GM12801 (cell line): ENCODE measurements around the gene AVPR2.

Experiments
- TF ChIP-seq, protein P1 (sequence below): IDR thresholded peaks from one replicate; pipeline ENCODE4 v1.5.1; 2011; ENCODE audit warnings: control low read depth; ENCODE audit not compliant: insufficient read length; ENCODE audit errors: extremely low read depth

The AVPR2 gene

GRCh38 chrX:153871946-153872878 is 32.3 kb upstream of the AVPR2 start:
- TF ChIP-seq, protein P1, sequence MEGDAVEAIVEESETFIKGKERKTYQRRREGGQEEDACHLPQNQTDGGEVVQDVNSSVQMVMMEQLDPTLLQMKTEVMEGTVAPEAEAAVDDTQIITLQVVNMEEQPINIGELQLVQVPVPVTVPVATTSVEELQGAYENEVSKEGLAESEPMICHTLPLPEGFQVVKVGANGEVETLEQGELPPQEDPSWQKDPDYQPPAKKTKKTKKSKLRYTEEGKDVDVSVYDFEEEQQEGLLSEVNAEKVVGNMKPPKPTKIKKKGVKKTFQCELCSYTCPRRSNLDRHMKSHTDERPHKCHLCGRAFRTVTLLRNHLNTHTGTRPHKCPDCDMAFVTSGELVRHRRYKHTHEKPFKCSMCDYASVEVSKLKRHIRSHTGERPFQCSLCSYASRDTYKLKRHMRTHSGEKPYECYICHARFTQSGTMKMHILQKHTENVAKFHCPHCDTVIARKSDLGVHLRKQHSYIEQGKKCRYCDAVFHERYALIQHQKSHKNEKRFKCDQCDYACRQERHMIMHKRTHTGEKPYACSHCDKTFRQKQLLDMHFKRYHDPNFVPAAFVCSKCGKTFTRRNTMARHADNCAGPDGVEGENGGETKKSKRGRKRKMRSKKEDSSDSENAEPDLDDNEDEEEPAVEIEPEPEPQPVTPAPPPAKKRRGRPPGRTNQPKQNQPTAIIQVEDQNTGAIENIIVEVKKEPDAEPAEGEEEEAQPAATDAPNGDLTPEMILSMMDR, result no peak

DNA sequence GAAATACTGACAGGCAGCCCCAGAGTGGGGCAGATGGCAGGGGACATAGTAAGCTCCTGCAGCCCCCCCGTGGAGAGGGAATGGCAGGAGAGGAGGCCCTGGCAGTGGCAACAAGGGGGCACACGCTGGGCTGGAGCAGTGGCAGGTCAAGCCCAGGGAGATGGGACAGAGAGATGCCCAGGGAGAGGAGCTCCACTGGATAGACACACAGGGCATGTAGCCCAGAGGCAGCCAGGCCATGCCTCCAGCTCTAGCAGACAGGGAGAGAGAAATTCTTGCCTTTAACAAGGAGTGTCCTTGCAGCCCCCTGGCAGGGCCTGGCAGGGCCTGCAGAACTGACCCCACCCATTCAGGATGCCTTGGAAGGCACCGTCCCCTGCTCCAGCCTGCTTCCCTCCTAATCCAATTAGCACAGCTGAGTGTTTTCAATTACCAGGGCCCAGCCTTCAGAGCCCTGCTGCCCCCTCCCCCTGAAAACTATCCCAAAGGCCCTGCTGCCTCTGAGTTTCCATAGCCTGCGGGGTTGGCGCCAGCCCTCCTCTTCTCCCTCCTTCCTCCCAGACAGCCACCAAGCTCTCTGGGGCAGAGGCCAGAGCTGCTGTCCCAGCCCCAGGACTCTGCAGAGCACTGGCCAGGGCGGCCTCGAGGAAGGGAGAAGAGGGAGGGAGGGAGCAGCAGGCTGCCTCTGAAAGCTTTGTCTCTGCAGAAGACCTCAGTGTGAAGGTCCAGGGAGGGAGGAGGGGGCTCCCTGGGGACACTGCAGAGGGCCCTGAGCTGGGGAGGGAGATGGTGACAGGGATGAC is 31.0 kb upstream of the AVPR2 start:
- TF ChIP-seq, protein P1, result no peak

DNA sequence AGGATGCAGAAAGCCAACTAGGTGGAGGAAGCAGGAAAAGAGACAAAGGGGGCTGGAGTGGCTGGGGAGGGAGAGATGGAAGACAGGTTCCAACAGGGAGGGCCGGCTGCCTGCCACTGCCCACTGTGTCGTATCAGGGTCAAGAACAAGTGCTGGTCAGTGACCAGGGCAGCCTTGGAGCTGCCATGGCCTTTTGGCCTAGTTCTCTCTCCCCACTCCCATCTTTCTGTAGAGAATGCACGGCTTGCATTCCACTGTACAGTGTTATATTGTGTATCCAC is 30.4 kb upstream of the AVPR2 start:
- TF ChIP-seq, protein P1, result no peak

DNA sequence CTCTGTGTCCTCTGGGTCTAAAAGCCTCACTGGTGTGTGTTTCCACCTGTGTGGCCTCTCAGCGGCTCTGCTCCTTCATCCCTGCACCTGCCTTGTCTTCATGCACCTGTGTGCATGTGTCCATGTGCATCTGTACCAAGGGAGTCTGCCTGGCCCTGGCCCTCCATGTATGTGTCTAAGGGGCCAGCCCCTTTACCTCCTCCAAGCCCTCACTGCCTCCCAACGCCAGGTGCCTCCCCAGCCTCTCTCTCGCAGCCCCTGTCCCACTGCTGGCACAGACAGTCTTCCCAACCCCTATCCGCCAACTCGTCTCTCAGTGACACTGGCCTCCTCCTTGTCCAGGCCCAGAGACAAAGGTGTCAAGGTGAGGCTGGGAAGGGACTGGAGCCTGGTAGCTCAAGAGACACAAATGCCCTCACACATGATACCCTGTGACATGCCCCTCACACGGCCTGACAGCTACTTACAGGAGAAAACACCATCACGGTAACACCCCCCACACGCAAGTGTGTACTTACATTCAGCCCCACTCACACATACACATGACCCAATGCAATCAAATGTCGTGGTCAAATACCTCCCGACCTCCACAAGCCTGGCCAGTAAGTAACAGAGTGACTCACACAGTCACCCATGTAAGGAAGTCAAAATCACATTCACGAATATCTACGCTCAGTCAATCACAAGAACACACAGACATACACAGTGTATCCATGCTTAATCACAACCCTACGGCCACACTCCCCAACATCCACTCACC is 29.9 kb upstream of the AVPR2 start:
- TF ChIP-seq, protein P1, result no peak

DNA sequence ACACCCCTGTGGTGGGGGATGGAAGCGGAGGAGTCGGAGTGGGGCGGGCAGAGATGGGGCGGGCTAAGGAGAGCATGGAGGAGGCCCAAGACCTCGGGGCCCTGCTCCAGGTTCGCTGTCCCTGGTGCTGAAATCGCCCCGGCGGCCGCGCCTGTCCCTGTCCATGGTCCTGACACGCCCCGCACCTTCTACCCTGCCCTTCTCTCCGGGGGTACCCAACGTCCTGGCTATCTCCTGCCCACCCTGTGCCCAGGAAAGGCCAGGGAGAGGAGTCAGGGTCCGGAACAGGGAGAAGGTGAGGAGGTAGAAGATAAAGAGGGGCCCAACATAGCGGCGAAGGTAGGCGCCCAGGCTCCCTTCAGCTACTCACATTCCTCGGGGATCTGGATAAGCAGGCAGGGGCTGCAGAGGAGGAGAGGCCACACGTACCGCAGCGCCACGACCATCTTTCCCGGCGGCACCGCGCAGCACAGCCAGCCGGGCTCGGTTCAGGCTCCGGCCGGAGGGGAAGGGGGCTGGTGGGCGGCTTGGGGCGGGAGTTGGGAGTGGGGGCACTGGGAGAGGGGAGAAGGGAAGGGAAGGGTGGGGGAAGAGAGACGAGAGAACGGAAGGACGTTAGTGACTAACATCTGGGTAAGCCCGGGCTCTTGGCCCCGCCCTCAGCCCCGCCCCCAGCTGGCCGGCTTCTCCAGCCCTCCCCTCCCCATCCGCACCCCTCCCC is 28.9 kb upstream of the AVPR2 start:
- TF ChIP-seq, protein P1, result no peak

GRCh38 chrX:153876112-153876491 is 28.4 kb upstream of the AVPR2 start:
- TF ChIP-seq, protein P1, result no peak
